ENCODE measurements around the gene TMED8. TPM values are rescaled to one million over a fixed set of nuclear protein-coding genes. Genes with fewer than 3 reads are reported as not detected.

Gene TMED8
- total and polyA plus RNA-seq, 2 of the 13 experiments (the other 11 are each of a cell fraction or from before 2014, with no cell fraction given) = 6.0 to 11.7 TPM

DNA sequence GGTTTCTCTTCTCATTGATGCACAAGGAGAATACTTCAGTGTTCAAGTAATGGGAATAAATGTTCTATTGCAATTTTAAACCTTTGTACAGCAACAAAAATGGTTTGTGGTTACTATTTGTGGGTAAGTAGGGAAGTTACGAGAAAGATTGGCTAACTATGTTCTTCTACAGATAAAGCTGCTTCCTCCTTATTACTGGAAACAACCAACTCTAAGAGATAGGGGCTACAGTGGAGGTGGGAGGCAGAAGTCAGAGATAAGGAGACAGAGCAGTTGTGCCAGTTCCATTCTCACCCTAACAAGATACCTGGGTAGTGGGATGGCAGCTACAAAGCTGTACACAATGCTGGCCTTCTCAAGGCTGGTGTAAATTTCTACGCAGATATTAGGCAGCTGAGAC is 30.3 kb upstream of the TMED8 start:
- DNase-seq (ENCODE audit: low spot score) = no peak
- Histone ChIP-seq H3K27ac (ENCODE audit: extremely low read length, insufficient read depth, low read length) (no peak overlapping the region), H3K9ac (ENCODE audit: insufficient read depth, low read depth, low read length) (no peak overlapping the region), H4K20me1 (ENCODE audit: insufficient read depth, low read length) (no peaks in the 10 kb centered on the region), H3K36me3 (replicated peaks in 1 of 2; ENCODE audit: control insufficient read depth in 1 of 2, insufficient read depth in 2 of 2, low read length in 2 of 2) (no peaks in the 10 kb centered on the region), H3K4me1 (ENCODE audit: insufficient read depth, low read length) (peaks cover 9% of the 10 kb centered on the region), H3K4me3 (replicated peaks in 1 of 3; ENCODE audit: insufficient read depth in 1 of 3, low read depth in 2 of 3, low read length in 3 of 3) (no peak overlapping the region), H3K27me3 (ENCODE audit: control insufficient read depth in 1 of 2, insufficient read depth in 2 of 2, low read length in 2 of 2) (no peaks in the 10 kb centered on the region), H3K79me2 (ENCODE audit: insufficient read depth, low read length) (no peaks in the 10 kb centered on the region), H3K9me3 (ENCODE audit: low read length) (no peaks in the 10 kb centered on the region), H2AFZ (ENCODE audit: low read length) (no peak overlapping the region), H3K4me2 (ENCODE audit: low read depth, low read length) (no peak overlapping the region)
- ATAC-seq = no peak
- CTCF ChIA-PET (ENCODE audit: low intra/inter-chr PET ratio, low total read pairs) = no interaction called here
- BruUV-seq (replicated peaks) = no TSS peak
- in situ Hi-C loops (cut with HindIII; ENCODE audit: extremely low pct_ligation_motif_present, low pct_unique_long_range_greater_than_20kb) = no loop called here
- WGBS (ENCODE audit: low lambda C conversion rate) = 96% methylated on average over 2 of the region's 2 CpGs
- no peak for FAIRE-seq
- intact Hi-C loops (cut with micrococcal nuclease; ENCODE audit: unreplicated experiment) = no loop called here
- POLR2A ChIA-PET = no interaction called here
- TF ChIP-seq, protein P1, sequence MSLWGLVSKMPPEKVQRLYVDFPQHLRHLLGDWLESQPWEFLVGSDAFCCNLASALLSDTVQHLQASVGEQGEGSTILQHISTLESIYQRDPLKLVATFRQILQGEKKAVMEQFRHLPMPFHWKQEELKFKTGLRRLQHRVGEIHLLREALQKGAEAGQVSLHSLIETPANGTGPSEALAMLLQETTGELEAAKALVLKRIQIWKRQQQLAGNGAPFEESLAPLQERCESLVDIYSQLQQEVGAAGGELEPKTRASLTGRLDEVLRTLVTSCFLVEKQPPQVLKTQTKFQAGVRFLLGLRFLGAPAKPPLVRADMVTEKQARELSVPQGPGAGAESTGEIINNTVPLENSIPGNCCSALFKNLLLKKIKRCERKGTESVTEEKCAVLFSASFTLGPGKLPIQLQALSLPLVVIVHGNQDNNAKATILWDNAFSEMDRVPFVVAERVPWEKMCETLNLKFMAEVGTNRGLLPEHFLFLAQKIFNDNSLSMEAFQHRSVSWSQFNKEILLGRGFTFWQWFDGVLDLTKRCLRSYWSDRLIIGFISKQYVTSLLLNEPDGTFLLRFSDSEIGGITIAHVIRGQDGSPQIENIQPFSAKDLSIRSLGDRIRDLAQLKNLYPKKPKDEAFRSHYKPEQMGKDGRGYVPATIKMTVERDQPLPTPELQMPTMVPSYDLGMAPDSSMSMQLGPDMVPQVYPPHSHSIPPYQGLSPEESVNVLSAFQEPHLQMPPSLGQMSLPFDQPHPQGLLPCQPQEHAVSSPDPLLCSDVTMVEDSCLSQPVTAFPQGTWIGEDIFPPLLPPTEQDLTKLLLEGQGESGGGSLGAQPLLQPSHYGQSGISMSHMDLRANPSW (CRISPR knock-in tag; IDR thresholded peaks at IDR 0.05; ENCODE audit: borderline replicate concordance) = no peak
- TF ChIP-seq SOX13 (IDR thresholded peaks at IDR 0.05) (no peak), SOX13 (CRISPR knock-in tag; conservative IDR thresholded peaks at IDR 0.05 in 1 of 2, IDR thresholded peaks at IDR 0.05 in 1 of 2) (no peak), ZBTB34 (CRISPR knock-in tag; IDR thresholded peaks at IDR 0.05) (no peak), ZKSCAN8 (CRISPR knock-in tag; IDR thresholded peaks at IDR 0.05; ENCODE audit: borderline replicate concordance) (no peak), ZNF329 (CRISPR knock-in tag; IDR thresholded peaks at IDR 0.05; ENCODE audit: low read depth) (no peak), SUZ12 (IDR thresholded peaks at IDR 0.05; ENCODE audit: low read depth, low read length) (no peak), JUNB (CRISPR knock-in tag; IDR thresholded peaks at IDR 0.05; ENCODE audit: borderline replicate concordance) (no peak), HNF4A (CRISPR knock-in tag; IDR thresholded peaks at IDR 0.05) (no peak), MYNN (CRISPR knock-in tag; IDR thresholded peaks at IDR 0.05; ENCODE audit: low read depth) (no peak), ZNF513 (CRISPR knock-in tag; conservative IDR thresholded peaks at IDR 0.05) (no peak), PRMT3 (CRISPR knock-in tag; IDR thresholded peaks at IDR 0.05; ENCODE audit: borderline replicate concordance, low read depth) (no peak), ZBTB21 (CRISPR knock-in tag; IDR thresholded peaks at IDR 0.05) (no peak), ZFX (CRISPR knock-in tag; IDR thresholded peaks at IDR 0.05; ENCODE audit: low read depth) (no peak), PPARG (CRISPR knock-in tag; conservative IDR thresholded peaks at IDR 0.05) (no peak), ZNF780A (CRISPR knock-in tag; IDR thresholded peaks at IDR 0.05) (no peak), ATF2 (CRISPR knock-in tag; IDR thresholded peaks at IDR 0.05) (no peak), GPBP1L1 (CRISPR knock-in tag; IDR thresholded peaks at IDR 0.05) (no peak)
